GM18499 (cell line): ENCODE data around the gene SNRNP40.

Experiments
- ATAC-seq: cut with Tn5 transposase; IDR thresholded peaks from one replicate; pipeline ENCODE4 v1.9.1; 2021; ENCODE audit warnings: moderate number of reproducible peaks; ENCODE audit not compliant: insufficient read depth, unreplicated experiment

Gene SNRNP40

GRCh38 chr1:31234870-31235269 is 61.7 kb downstream of the SNRNP40 start:
- ATAC-seq = no peak

- no peak for ATAC-seq
Measured at GRCh38 chr1:31234123-31234708, 62.4 kb downstream of the SNRNP40 start.

GRCh38 chr1:31232689-31233088 is 63.9 kb downstream of the SNRNP40 start:
- ATAC-seq = no peak

- ATAC-seq = no peak
Measured at GRCh38 chr1:31231802-31232201, 64.8 kb downstream of the SNRNP40 start.

GRCh38 chr1:31230378-31230777 is 66.2 kb downstream of the SNRNP40 start:
- ATAC-seq = no peak

- ATAC-seq = no peak
Measured at GRCh38 chr1:31228986-31229385, 67.6 kb downstream of the SNRNP40 start.

- ATAC-seq = no peak
Measured at GRCh38 chr1:31227891-31228568, 68.6 kb downstream of the SNRNP40 start.

GRCh38 chr1:31224068-31224467 is 72.5 kb downstream of the SNRNP40 start:
- no peak for ATAC-seq

- no peak for ATAC-seq
Measured at GRCh38 chr1:31222176-31222575, 74.4 kb downstream of the SNRNP40 start.

GRCh38 chr1:31221072-31221471 is 75.5 kb downstream of the SNRNP40 start:
- ATAC-seq = no peak

GRCh38 chr1:31219489-31219888 is 77.1 kb downstream of the SNRNP40 start:
- ATAC-seq = no peak

- ATAC-seq = no peak
Measured at GRCh38 chr1:31218705-31219104, 77.9 kb downstream of the SNRNP40 start.

- ATAC-seq = no peak
Measured at GRCh38 chr1:31216016-31216415, 80.6 kb downstream of the SNRNP40 start.

- no peak for ATAC-seq
Measured at GRCh38 chr1:31215065-31215570, 81.5 kb downstream of the SNRNP40 start.

GRCh38 chr1:31214316-31215064 is 82.1 kb downstream of the SNRNP40 start:
- ATAC-seq = no peak
